ENCODE data around the gene ARHGEF6.

ARHGEF6 gene

DNA sequence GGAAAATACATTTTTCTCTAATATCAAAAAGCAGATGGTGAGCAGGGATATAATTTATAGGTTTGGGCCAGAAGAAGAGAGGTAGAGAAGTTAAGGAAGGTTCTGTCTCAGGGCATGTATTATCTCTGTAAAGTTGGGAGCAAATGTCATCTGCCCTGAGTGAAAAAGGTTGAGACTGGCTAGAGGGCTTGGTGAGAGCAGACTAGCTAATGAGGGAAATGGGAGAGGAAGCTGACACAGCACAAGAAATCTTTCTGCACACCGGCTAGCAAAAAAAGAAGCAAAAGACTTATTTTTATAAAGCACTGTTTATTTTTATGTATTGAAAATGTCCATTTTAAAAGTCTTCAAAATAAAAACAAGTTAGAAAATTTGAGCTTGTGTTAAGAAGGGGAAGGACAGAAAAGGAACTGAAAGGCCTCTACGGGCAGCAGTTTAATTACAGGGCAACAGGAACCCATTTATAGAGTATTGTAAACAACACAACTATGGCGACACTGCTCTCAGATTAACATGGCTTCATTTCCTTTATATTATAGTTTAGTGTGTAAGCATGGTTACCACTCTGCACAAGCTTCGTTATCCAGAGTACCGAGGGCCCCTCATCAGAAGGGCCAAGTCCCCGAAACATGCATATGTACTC lies 115.4 kb downstream of the ARHGEF6 start:
- Histone ChIP-seq H2AK5ac (ENCODE audit: low read depth, low read length) (no peak overlapping the region), H3K9ac (ENCODE audit: low read depth, low read length, poor library complexity) (no peak overlapping the region), H3K4ac (ENCODE audit: low read length) (no peak overlapping the region), H3K4me1 (ENCODE audit: control insufficient read depth in 2 of 2, insufficient read depth in 1 of 2, low read depth in 1 of 2, low read length in 2 of 2) (peaks cover 0 to 2% of the 10 kb centered on the region in 2 donors), H2AFZ (ENCODE audit: low read length) (no peak overlapping the region), H4K8ac (ENCODE audit: low read depth, low read length) (no peak overlapping the region), H2BK15ac (ENCODE audit: low read length) (no peak overlapping the region), H3K4me2 (ENCODE audit: insufficient read depth, low read length, poor library complexity, severe bottlenecking) (no peak overlapping the region), H3K27me3 (ENCODE audit: control insufficient read depth in 3 of 3, insufficient read depth in 3 of 3, low read depth in 1 of 3, low read length in 3 of 3) (peaks cover 0 to 10% (median 0%) of the 10 kb centered on the region in 3 experiments), H3K18ac (ENCODE audit: low read length) (no peak overlapping the region), H2BK12ac (ENCODE audit: low read length) (no peak overlapping the region), H3K14ac (ENCODE audit: low read length) (no peak overlapping the region), H3K36me3 (replicated peaks in 1 of 2; ENCODE audit: control insufficient read depth in 2 of 2, insufficient read depth in 2 of 2, low read length in 2 of 2) (no peaks in the 10 kb centered on the region), H3K79me1 (ENCODE audit: low read depth, low read length) (no peaks in the 10 kb centered on the region), H2BK120ac (ENCODE audit: low read depth, low read length) (no peak overlapping the region), H3K9me3 (replicated peaks in 1 of 2; ENCODE audit: control insufficient read depth in 2 of 2, insufficient read depth in 1 of 2, low read depth in 1 of 2, low read length in 2 of 2) (peaks cover 0 to 8% of the 10 kb centered on the region in 2 donors), H2BK5ac (ENCODE audit: low read length) (no peak overlapping the region), H3K23ac (ENCODE audit: low read depth, low read length, poor library complexity) (no peak overlapping the region), H4K91ac (ENCODE audit: low read depth, low read length, poor library complexity) (no peak overlapping the region), H3K27ac (replicated peaks; ENCODE audit: low read length) (no peak overlapping the region), H3K4me3 (ENCODE audit: low read length in 2 of 2) (no peak overlapping the region)
- no CpG with 5 or more reads among the region's 6 CpGs for WGBS, 2 donors (ENCODE audit: extremely low coverage in 2 of 2, insufficient read length in 2 of 2, insufficient replicate concordance in 1 of 2)
- DNase-seq (ENCODE audit: low spot score): no peak

- H3K79me1 ChIP-seq (ENCODE audit: low read depth, low read length): no peaks in the 10 kb centered on the region
- H2BK120ac ChIP-seq (ENCODE audit: low read depth, low read length): no peak overlapping the region
- H4K91ac ChIP-seq (ENCODE audit: low read depth, low read length, poor library complexity): no peak overlapping the region
- H3K9me3 ChIP-seq (replicated peaks in 1 of 2; ENCODE audit: control insufficient read depth in 2 of 2, insufficient read depth in 1 of 2, low read depth in 1 of 2, low read length in 2 of 2): peaks cover 0 to 8% of the 10 kb centered on the region in 2 donors
- no peak overlapping the region for H2AFZ ChIP-seq (ENCODE audit: low read length)
- no peak overlapping the region for H4K8ac ChIP-seq (ENCODE audit: low read depth, low read length)
- H3K9ac ChIP-seq (ENCODE audit: low read depth, low read length, poor library complexity): no peak overlapping the region
- H3K4me2 ChIP-seq (ENCODE audit: insufficient read depth, low read length, poor library complexity, severe bottlenecking): no peak overlapping the region
- no peak overlapping the region for H2BK15ac ChIP-seq (ENCODE audit: low read length)
- no peak for DNase-seq (ENCODE audit: low spot score)
- H3K4me1 ChIP-seq (ENCODE audit: control insufficient read depth in 2 of 2, insufficient read depth in 1 of 2, low read depth in 1 of 2, low read length in 2 of 2): peaks cover 0 to 2% of the 10 kb centered on the region in 2 donors
- H2AK5ac ChIP-seq (ENCODE audit: low read depth, low read length): no peak overlapping the region
- H3K23ac ChIP-seq (ENCODE audit: low read depth, low read length, poor library complexity): no peak overlapping the region
- H2BK12ac ChIP-seq (ENCODE audit: low read length): no peak overlapping the region
- no peak overlapping the region for H2BK5ac ChIP-seq (ENCODE audit: low read length)
- no peak overlapping the region for H3K14ac ChIP-seq (ENCODE audit: low read length)
- no peak overlapping the region for H3K4ac ChIP-seq (ENCODE audit: low read length)
- peaks cover 0 to 22% (median 0%) of the 10 kb centered on the region in 3 experiments for H3K27me3 ChIP-seq (ENCODE audit: control insufficient read depth in 3 of 3, insufficient read depth in 3 of 3, low read depth in 1 of 3, low read length in 3 of 3)
- no CpG with 5 or more reads among the region's 1 CpG for WGBS, 2 donors (ENCODE audit: extremely low coverage in 2 of 2, insufficient read length in 2 of 2, insufficient replicate concordance in 1 of 2)
- H3K27ac ChIP-seq (replicated peaks; ENCODE audit: low read length): no peak overlapping the region
- no peak overlapping the region for H3K4me3 ChIP-seq (ENCODE audit: low read length in 2 of 2)
- no peak overlapping the region for H3K18ac ChIP-seq (ENCODE audit: low read length)
- H3K36me3 ChIP-seq (replicated peaks in 1 of 2; ENCODE audit: control insufficient read depth in 2 of 2, insufficient read depth in 2 of 2, low read length in 2 of 2): no peaks in the 10 kb centered on the region
These were observed 117.8 kb downstream of the ARHGEF6 start for GRCh38 chrX:136662976-136663375.

DNA sequence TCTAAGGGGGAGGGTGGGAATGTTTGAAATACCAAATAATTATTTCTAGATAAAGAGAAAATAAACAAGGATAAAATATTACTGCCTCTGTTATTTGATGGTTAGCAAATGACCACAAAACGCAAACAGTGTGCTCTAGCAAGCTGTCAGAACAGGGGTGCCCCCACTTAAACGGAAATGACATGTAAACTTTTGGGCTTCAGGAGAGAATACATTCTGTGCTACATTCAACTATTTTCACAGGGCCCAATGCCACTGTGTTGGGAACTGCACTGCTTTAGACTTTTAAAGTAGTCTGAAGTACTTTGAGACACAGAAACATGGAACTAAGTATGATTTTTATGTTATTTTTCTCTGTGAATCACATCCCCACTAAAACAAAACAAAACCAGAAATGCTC lies 118.6 kb downstream of the ARHGEF6 start:
- Histone ChIP-seq H3K79me1 (ENCODE audit: low read depth, low read length) (no peaks in the 10 kb centered on the region), H3K4me3 (ENCODE audit: low read length in 2 of 2) (no peak overlapping the region), H2BK15ac (ENCODE audit: low read length) (no peak overlapping the region), H3K14ac (ENCODE audit: low read length) (no peak overlapping the region), H3K4me2 (ENCODE audit: insufficient read depth, low read length, poor library complexity, severe bottlenecking) (no peak overlapping the region), H2AK5ac (ENCODE audit: low read depth, low read length) (no peak overlapping the region), H3K4ac (ENCODE audit: low read length) (no peak overlapping the region), H3K4me1 (ENCODE audit: control insufficient read depth in 2 of 2, insufficient read depth in 1 of 2, low read depth in 1 of 2, low read length in 2 of 2) (peaks cover 0 to 2% of the 10 kb centered on the region in 2 donors), H3K27me3 (ENCODE audit: control insufficient read depth in 3 of 3, insufficient read depth in 3 of 3, low read depth in 1 of 3, low read length in 3 of 3) (peaks cover 0 to 30% (median 0%) of the 10 kb centered on the region in 3 experiments), H2BK120ac (ENCODE audit: low read depth, low read length) (no peak overlapping the region), H3K36me3 (replicated peaks in 1 of 2; ENCODE audit: control insufficient read depth in 2 of 2, insufficient read depth in 2 of 2, low read length in 2 of 2) (no peaks in the 10 kb centered on the region), H4K91ac (ENCODE audit: low read depth, low read length, poor library complexity) (no peak overlapping the region), H3K9ac (ENCODE audit: low read depth, low read length, poor library complexity) (no peak overlapping the region), H3K23ac (ENCODE audit: low read depth, low read length, poor library complexity) (no peak overlapping the region), H2AFZ (ENCODE audit: low read length) (no peak overlapping the region), H4K8ac (ENCODE audit: low read depth, low read length) (no peak overlapping the region), H3K18ac (ENCODE audit: low read length) (no peak overlapping the region), H3K9me3 (replicated peaks in 1 of 2; ENCODE audit: control insufficient read depth in 2 of 2, insufficient read depth in 1 of 2, low read depth in 1 of 2, low read length in 2 of 2) (peaks cover 0 to 8% of the 10 kb centered on the region in 2 donors), H3K27ac (replicated peaks; ENCODE audit: low read length) (no peak overlapping the region), H2BK12ac (ENCODE audit: low read length) (no peak overlapping the region), H2BK5ac (ENCODE audit: low read length) (no peak overlapping the region)
- WGBS, 2 donors (ENCODE audit: extremely low coverage in 2 of 2, insufficient read length in 2 of 2, insufficient replicate concordance in 1 of 2): no CpG with 5 or more reads among the region's 2 CpGs
- no peak for DNase-seq (ENCODE audit: low spot score)

DNA sequence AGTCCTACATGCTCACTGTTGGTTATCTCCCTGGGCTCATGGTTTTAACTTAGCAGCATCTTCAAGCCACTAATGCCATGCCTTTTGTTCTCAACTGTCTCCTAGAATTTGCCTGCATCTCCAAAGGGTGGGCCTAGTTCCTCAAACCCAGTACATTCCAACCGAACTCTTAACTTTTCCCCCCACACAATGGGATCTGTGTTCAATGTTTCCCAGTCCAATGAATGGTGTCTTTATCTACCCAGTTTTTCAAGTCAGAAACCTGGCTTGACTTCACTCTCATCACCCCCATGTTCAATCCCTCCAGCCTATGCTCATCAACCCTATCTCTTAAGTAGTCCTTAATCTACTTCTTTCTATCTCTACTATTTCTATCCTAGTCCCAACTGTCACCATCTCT lies 119.8 kb downstream of the ARHGEF6 start:
- H3K18ac ChIP-seq (ENCODE audit: low read length): no peak overlapping the region
- no peak for DNase-seq (ENCODE audit: low spot score)
- H3K9me3 ChIP-seq (replicated peaks in 1 of 2; ENCODE audit: control insufficient read depth in 2 of 2, insufficient read depth in 1 of 2, low read depth in 1 of 2, low read length in 2 of 2): peaks cover 0 to 8% of the 10 kb centered on the region in 2 donors
- H2AFZ ChIP-seq (ENCODE audit: low read length): no peak overlapping the region
- no peak overlapping the region for H3K14ac ChIP-seq (ENCODE audit: low read length)
- no peak overlapping the region for H3K27ac ChIP-seq (replicated peaks; ENCODE audit: low read length)
- no peak overlapping the region for H2BK12ac ChIP-seq (ENCODE audit: low read length)
- no peak overlapping the region for H2AK5ac ChIP-seq (ENCODE audit: low read depth, low read length)
- no peak overlapping the region for H3K4me2 ChIP-seq (ENCODE audit: insufficient read depth, low read length, poor library complexity, severe bottlenecking)
- H3K9ac ChIP-seq (ENCODE audit: low read depth, low read length, poor library complexity): no peak overlapping the region
- no peaks in the 10 kb centered on the region for H3K79me1 ChIP-seq (ENCODE audit: low read depth, low read length)
- peaks cover 0 to 5% of the 10 kb centered on the region in 2 donors for H3K4me1 ChIP-seq (ENCODE audit: control insufficient read depth in 2 of 2, insufficient read depth in 1 of 2, low read depth in 1 of 2, low read length in 2 of 2)
- no peak overlapping the region for H3K4ac ChIP-seq (ENCODE audit: low read length)
- no peak overlapping the region for H2BK15ac ChIP-seq (ENCODE audit: low read length)
- H2BK120ac ChIP-seq (ENCODE audit: low read depth, low read length): no peak overlapping the region
- no peak overlapping the region for H3K4me3 ChIP-seq (ENCODE audit: low read length in 2 of 2)
- WGBS, 2 donors (ENCODE audit: extremely low coverage in 2 of 2, insufficient read length in 2 of 2, insufficient replicate concordance in 1 of 2): no CpG with 5 or more reads among the region's 1 CpG
- no peaks in the 10 kb centered on the region for H3K36me3 ChIP-seq (replicated peaks in 1 of 2; ENCODE audit: control insufficient read depth in 2 of 2, insufficient read depth in 2 of 2, low read length in 2 of 2)
- no peak overlapping the region for H3K23ac ChIP-seq (ENCODE audit: low read depth, low read length, poor library complexity)
- H4K8ac ChIP-seq (ENCODE audit: low read depth, low read length): no peak overlapping the region
- H3K27me3 ChIP-seq (ENCODE audit: control insufficient read depth in 3 of 3, insufficient read depth in 3 of 3, low read depth in 1 of 3, low read length in 3 of 3): peaks cover 0 to 40% (median 0%) of the 10 kb centered on the region in 3 experiments
- no peak overlapping the region for H2BK5ac ChIP-seq (ENCODE audit: low read length)
- no peak overlapping the region for H4K91ac ChIP-seq (ENCODE audit: low read depth, low read length, poor library complexity)

Measured in neuronal stem cell (in vitro differentiated cells).